ENCODE data around the gene ARHGEF19. TPM values are rescaled to one million over a fixed set of nuclear protein-coding genes. Genes with fewer than 3 reads are reported as not detected.
"Not testable (repeated sequence)": the region's sequence is repeated elsewhere in the genome, so short reads cannot be mapped to it uniquely, and the experiment has no call there.

Gene ARHGEF19
- 6.7 and 9.5 TPM in 2 replicates for polyA plus RNA-seq (2011; rRNA removed)
- polyA minus RNA-seq (2011; rRNA and poly(A)+ RNA removed) = 4.5 and 4.6 TPM in 2 replicates

DNA sequence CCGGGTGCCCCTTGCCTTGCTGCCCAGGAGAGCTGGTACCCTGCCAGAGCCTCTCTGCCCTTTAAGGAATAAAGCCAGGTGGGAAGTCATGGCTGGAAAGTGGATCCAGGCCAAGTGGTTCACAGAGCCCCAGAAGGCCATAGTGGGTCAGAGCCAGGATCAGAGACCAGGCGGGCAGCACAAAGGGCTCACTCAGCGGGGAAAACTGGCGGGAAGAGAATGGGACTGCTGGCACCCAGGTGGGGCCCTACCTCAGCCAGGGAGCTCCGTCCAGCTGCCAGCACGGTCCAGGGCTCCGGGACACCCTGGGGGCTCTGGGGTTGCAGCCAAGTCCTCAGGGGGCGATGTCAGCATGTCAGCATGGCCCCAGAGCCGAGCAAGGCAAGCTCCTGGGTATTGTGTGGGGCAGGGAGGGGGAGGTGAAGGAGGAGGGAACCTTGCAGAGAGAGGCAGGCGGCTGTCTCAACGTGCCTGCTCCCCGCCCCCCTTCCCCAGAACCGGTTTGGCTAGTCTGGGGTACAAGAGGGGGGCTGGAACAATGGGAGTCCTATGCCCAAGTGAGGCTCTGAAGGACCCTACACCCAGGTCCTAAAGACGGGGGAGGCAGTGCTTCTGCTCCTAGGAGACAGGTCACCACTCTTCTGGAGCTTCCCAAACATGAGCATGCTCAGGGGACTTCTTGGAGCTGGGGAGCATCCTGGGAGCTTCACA lies at the start of gene ARHGEF19:
ARHGEF19 (minus strand) TSS at position 402 of the 711 bp plus-strand sequence. CDS start 3,598 bp downstream, outside the sequence.
- Histone ChIP-seq H3K27me3 (ENCODE audit: control insufficient read depth, insufficient read depth, low read length) (peaks cover 5% of the 10 kb centered on the region), H3K9me3 (ENCODE audit: control insufficient read depth, insufficient read depth, low read length) (no peaks in the 10 kb centered on the region; the same call in 1 of the 2 replicates), H3K4me3 (ENCODE audit: low read depth, low read length) (no peak within 1 kb of the TSS), H3K27ac (ENCODE audit: low read depth, low read length) (no peak within 1 kb of the TSS)
- POLR2A ChIA-PET = no interaction called here
- TF ChIP-seq, protein P1, sequence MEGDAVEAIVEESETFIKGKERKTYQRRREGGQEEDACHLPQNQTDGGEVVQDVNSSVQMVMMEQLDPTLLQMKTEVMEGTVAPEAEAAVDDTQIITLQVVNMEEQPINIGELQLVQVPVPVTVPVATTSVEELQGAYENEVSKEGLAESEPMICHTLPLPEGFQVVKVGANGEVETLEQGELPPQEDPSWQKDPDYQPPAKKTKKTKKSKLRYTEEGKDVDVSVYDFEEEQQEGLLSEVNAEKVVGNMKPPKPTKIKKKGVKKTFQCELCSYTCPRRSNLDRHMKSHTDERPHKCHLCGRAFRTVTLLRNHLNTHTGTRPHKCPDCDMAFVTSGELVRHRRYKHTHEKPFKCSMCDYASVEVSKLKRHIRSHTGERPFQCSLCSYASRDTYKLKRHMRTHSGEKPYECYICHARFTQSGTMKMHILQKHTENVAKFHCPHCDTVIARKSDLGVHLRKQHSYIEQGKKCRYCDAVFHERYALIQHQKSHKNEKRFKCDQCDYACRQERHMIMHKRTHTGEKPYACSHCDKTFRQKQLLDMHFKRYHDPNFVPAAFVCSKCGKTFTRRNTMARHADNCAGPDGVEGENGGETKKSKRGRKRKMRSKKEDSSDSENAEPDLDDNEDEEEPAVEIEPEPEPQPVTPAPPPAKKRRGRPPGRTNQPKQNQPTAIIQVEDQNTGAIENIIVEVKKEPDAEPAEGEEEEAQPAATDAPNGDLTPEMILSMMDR (IDR thresholded peaks at IDR 0.05; ENCODE audit: low read depth, low read length) = no peak
- no peak for DNase-seq (ENCODE audit: low read depth, low spot score)
- CTCF ChIA-PET = no interaction called here

DNA sequence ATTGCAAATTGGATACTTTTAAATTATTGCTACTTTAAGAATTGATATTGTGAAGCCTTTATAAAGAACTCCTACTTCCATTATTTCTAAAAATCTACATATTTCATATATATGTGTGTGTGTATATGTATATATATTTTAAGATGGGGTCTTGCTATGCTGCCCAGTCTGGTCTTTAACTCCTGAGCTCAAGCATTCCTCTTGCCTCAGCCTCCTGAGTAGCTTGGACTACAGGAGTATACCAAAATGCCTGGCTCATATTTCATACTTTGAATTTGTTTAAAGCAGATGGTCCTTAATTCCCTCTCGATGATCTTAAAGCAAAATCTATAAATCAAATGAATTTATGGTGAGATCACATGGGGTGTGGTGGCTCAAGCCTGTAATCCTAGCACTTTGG lies 49.6 kb upstream of the ARHGEF19 start:
- Histone ChIP-seq H3K9me3 (ENCODE audit: control insufficient read depth, insufficient read depth, low read length) (no peaks in the 10 kb centered on the region), H3K27ac (ENCODE audit: low read depth, low read length) (no peak overlapping the region), H3K27me3 (ENCODE audit: control insufficient read depth, insufficient read depth, low read length) (no peaks in the 10 kb centered on the region), H3K4me3 (ENCODE audit: low read depth, low read length) (no peak overlapping the region)
- no peak for DNase-seq (ENCODE audit: low read depth, low spot score)
- TF ChIP-seq, protein P1 (IDR thresholded peaks at IDR 0.05; ENCODE audit: low read depth, low read length) = no peak
- ChIA-PET CTCF (no interaction called here), POLR2A (no interaction called here)

DNA sequence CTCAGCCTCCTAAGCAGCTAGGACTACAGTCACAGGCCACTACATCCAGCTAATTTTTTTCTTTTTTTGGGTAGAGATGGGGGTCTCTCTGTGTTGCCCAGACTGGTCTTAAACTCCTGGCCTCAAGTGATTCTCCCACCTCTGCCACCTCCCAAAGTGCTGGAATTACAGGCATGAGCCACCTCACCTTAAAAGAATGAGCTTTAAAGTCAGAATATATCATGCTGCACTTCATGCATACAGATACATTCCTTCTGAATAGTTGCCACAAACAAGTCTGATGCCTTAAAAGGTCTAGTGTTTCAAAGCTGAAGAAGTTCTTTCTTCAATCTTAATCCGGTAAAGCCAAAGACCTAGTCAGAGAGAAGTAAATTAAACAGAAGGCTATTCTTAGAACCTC lies 48.4 kb upstream of the ARHGEF19 start:
- H3K27me3 ChIP-seq (ENCODE audit: control insufficient read depth, insufficient read depth, low read length) = no peaks in the 10 kb centered on the region
- H3K27ac ChIP-seq (ENCODE audit: low read depth, low read length) = peak overlapping the region; percentile 88
- POLR2A ChIA-PET = interaction anchor here (0.7 to 1.3 kb wide), 4 partner anchors 13 to 92 kb away, joined by 3 to 5 read pairs (median 3); partner anchors contain the start of gene FBXO42
- no peaks in the 10 kb centered on the region for H3K9me3 ChIP-seq (ENCODE audit: control insufficient read depth, insufficient read depth, low read length)
- H3K4me3 ChIP-seq (ENCODE audit: low read depth, low read length) = no peak overlapping the region
- TF ChIP-seq, protein P1 (IDR thresholded peaks at IDR 0.05; ENCODE audit: low read depth, low read length) = no peak
- CTCF ChIA-PET = interaction anchor here (0.9 to 2.1 kb wide), 4 partner anchors 8 to 182 kb away, joined by 3 to 12 read pairs (median 3); no protein-coding TSS in a partner anchor
- peak; percentile 55 for DNase-seq (ENCODE audit: low read depth, low spot score)

DNA sequence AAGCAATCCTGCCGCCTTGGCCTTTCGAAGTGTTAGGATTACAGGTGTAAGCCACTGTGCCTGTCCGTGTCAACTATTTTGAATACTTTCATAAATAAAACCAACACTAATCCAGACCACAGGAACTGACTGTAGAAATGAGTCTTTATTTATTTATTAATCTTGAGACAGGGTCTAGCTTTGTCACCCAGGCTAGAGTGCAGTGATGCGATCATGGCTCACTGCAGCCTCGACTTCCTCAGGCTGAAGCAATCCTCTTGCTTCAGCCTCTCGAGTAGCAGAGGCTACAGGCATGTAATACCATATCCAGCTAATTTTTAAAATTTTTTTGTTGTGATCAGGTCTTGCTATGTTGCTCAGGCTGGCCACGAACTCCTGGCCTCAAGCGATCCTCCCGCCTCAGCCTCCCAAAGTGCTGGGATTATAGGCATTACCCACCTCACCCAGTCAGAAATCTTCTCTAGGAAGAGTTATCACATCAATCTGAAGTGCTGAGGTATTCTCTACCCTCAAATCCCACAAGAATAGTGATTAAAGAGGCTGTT lies 46.2 kb upstream of the ARHGEF19 start:
- TF ChIP-seq, protein P1 (IDR thresholded peaks at IDR 0.05; ENCODE audit: low read depth, low read length) = no peak
- POLR2A ChIA-PET = no interaction called here
- Histone ChIP-seq H3K9me3 (ENCODE audit: control insufficient read depth, insufficient read depth, low read length) (no peaks in the 10 kb centered on the region), H3K27ac (ENCODE audit: low read depth, low read length) (no peak overlapping the region), H3K27me3 (ENCODE audit: control insufficient read depth, insufficient read depth, low read length) (no peaks in the 10 kb centered on the region), H3K4me3 (ENCODE audit: low read depth, low read length) (no peak overlapping the region)
- CTCF ChIA-PET = interaction anchor here (1.2 to 1.6 kb wide), 2 partner anchors 14 to 176 kb away, joined by 3 to 4 read pairs; no protein-coding TSS in a partner anchor
- no peak for DNase-seq (ENCODE audit: low read depth, low spot score)

DNA sequence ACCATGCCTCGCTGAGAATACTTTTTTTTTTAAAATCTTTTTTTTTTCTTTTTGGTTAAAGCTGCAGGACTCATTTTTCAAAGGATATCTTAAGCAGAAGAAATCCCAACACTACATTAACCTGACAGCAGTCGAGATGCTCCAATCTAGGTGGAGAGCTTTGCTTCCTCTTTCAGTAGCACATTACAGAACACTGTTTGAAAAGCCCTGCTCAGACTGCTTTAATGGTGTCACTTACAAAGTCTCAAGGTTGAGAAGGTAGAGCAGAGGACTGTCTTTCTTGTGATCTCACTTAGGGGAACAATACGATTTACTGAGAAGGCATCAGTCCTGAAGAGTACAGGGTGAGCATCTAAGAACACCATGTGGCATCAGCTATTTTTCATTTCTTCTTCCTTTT lies 45.5 kb upstream of the ARHGEF19 start:
- Histone ChIP-seq H3K9me3 (ENCODE audit: control insufficient read depth, insufficient read depth, low read length) (no peaks in the 10 kb centered on the region), H3K27ac (ENCODE audit: low read depth, low read length) (no peak overlapping the region), H3K4me3 (ENCODE audit: low read depth, low read length) (no peak overlapping the region), H3K27me3 (ENCODE audit: control insufficient read depth, insufficient read depth, low read length) (no peaks in the 10 kb centered on the region)
- ChIA-PET CTCF (interaction anchor here (0.6 to 1.6 kb wide), 3 partner anchors 14 to 248 kb away, joined by 3 to 4 read pairs (median 4); no protein-coding TSS in a partner anchor), POLR2A (interaction anchor here (0.7 kb wide), 1 partner anchor 92 kb away, joined by 3 read pairs; no protein-coding TSS in a partner anchor)
- TF ChIP-seq, protein P1 (IDR thresholded peaks at IDR 0.05; ENCODE audit: low read depth, low read length) = no peak
- DNase-seq (ENCODE audit: low read depth, low spot score) = no peak

DNA sequence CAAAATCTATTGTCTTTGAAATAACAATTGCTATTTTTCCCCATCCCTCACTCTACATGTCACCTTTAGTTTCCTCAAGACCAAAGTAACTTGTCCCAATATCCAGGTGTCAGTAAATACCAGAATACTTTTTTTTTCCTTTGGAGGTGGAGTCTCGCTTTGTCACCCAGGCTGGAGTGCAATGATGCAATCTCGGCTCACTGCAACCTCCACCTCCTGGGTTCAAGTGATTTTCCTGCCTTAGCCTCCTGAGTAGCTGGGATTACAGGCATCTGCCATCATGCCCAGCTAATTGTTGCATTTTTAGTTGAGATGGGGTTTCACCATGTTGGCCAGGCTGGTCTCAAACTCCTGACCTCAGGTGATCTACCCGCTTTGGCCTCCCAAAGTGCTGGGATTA lies 45.1 kb upstream of the ARHGEF19 start:
- CTCF ChIA-PET = interaction anchor here (0.6 to 1.6 kb wide), 3 partner anchors 13 to 248 kb away, joined by 3 to 4 read pairs (median 4); no protein-coding TSS in a partner anchor

More for the DNA sequence above, 45.1 kb upstream of the ARHGEF19 start:
- H3K4me3 ChIP-seq (ENCODE audit: low read depth, low read length); H3K9me3 ChIP-seq (ENCODE audit: control insufficient read depth, insufficient read depth, low read length); H3K27ac ChIP-seq (ENCODE audit: low read depth, low read length); DNase-seq (ENCODE audit: low read depth, low spot score); H3K27me3 ChIP-seq (ENCODE audit: control insufficient read depth, insufficient read depth, low read length): not testable (repeated sequence)
- POLR2A ChIA-PET = interaction anchor here (0.7 kb wide), 1 partner anchor 92 kb away, joined by 3 read pairs; no protein-coding TSS in a partner anchor
